GM12878 (cell line): ENCODE results near the gene MRM3. TPM values are rescaled to one million over a fixed set of nuclear protein-coding genes. Genes with fewer than 3 reads are reported as not detected.

ENCODE experiments used
- BACH1 ChIP-seq: fragments of 450-650 bp; IDR thresholded peaks from 2 replicates; pipeline ENCODE4 v1.6.1; 2017; ENCODE audit warnings: mild to moderate bottlenecking, borderline replicate concordance
- CEBPB ChIP-seq, 2 experiments: fragments of 150-350 bp in 1 of 2; IDR thresholded peaks; 2 replicates each; pipeline ENCODE4 v1.6.1; 2012 to 2014; ENCODE audit warnings: low read depth in 2 of 2, low read length in 2 of 2, borderline replicate concordance in 1 of 2, inconsistent platforms in 1 of 2
- CHD2 ChIP-seq: IDR thresholded peaks from 2 replicates; pipeline ENCODE4 v1.6.1; 2011; ENCODE audit warnings: low read depth, low read length, improper control_type of control experiment, borderline replicate concordance
- DPF2 ChIP-seq: fragments of 450-650 bp; IDR thresholded peaks from 2 replicates; pipeline ENCODE4 v1.6.1; 2017; ENCODE audit warnings: mild to moderate bottlenecking
- EP300 ChIP-seq, 2 experiments: fragments of 150-350 bp in 1 of 2; IDR thresholded peaks; 2 replicates each; pipeline ENCODE4 v1.6.1; 2011 to 2012; ENCODE audit warnings: low read depth in 2 of 2, low read length in 2 of 2, borderline replicate concordance in 1 of 2, improper control_type of control experiment in 1 of 2, inconsistent platforms in 1 of 2; ENCODE audit not compliant: control insufficient read depth in 1 of 2
- MLLT1 ChIP-seq: fragments of 450-650 bp; IDR thresholded peaks from 2 replicates; pipeline ENCODE4 v1.6.1; 2016; ENCODE audit warnings: mild to moderate bottlenecking
- POLR2A ChIP-seq: IDR thresholded peaks from 2 replicates; pipeline ENCODE4 v1.6.1; 2011; ENCODE audit warnings: low read depth, mild to moderate bottlenecking, low read length
- REST ChIP-seq: IDR thresholded peaks from 2 replicates; pipeline ENCODE4 v1.6.1; 2012; ENCODE audit warnings: mild to moderate bottlenecking, low read depth, low read length
- RFX5 ChIP-seq: IDR thresholded peaks from 2 replicates; pipeline ENCODE4 v1.6.1; 2011; ENCODE audit warnings: low read depth, low read length, improper control_type of control experiment
- SREBF1 ChIP-seq: IDR thresholded peaks from 2 replicates; pipeline ENCODE4 v1.6.1; 2012; ENCODE audit warnings: mild to moderate bottlenecking, low read length
- SUPT20H ChIP-seq: IDR thresholded peaks from 2 replicates; pipeline ENCODE4 v1.6.1; 2011; ENCODE audit warnings: low read depth, mild to moderate bottlenecking, low read length, moderate library complexity, borderline replicate concordance; ENCODE audit not compliant: control insufficient read depth
- TCF3 ChIP-seq: IDR thresholded peaks from 2 replicates; pipeline ENCODE4 v1.6.1; 2012; ENCODE audit warnings: low read depth, mild to moderate bottlenecking, low read length, borderline replicate concordance; ENCODE audit not compliant: insufficient read depth
- polyA plus RNA-seq, 11 experiments: library from polyadenylated mRNA; depleted of rRNA in 4 of 11; unstranded in 6 of 11; stranded (reverse) in 5 of 11; fragments of >200 nt; fragmentation: Nextera tagmentation in 4 of 11; fragmentation: Illumina TruSeq in 1 of 11; extraction: Ambion mirVana in 4 of 11; extraction: Trizol in 1 of 11; gene quantifications; 1 replicate in 1 of 11; 2 replicates in 10 of 11; pipeline versions ENCODE4 v1.2.1 to v1.2.3, GENCODE V29; 2011 to 2016; ENCODE audit warnings: inconsistent platforms in 2 of 11, missing spikeins in 2 of 11, low read depth in 1 of 11
- total RNA-seq, 4 experiments: library from RNA; depleted of rRNA in 3 of 4; stranded (reverse); fragments of >200 nt in 3 of 4; fragmentation: Illumina TruSeq in 1 of 4; extraction: Trizol in 1 of 4; gene quantifications; 2 replicates each; pipeline versions ENCODE4 v1.2.1 to v1.2.3, GENCODE V29; 2013 to 2021
- TF ChIP-seq, protein P1 (sequence below): IDR thresholded peaks from 2 replicates; pipeline ENCODE4 v1.6.1; 2011; ENCODE audit warnings: low read depth, mild to moderate bottlenecking, low read length, moderate library complexity, borderline replicate concordance; ENCODE audit errors: extremely low read depth
- TF ChIP-seq, protein P2 (sequence below): IDR thresholded peaks from 2 replicates; pipeline ENCODE4 v1.6.1; 2011; ENCODE audit warnings: mild to moderate bottlenecking, low read depth, low read length, moderate library complexity; ENCODE audit not compliant: insufficient replicate concordance
- TF ChIP-seq, protein P3 (sequence below): IDR thresholded peaks from 2 replicates; pipeline ENCODE4 v1.6.1; 2011; ENCODE audit warnings: borderline replicate concordance, low read depth, mild to moderate bottlenecking, moderate library complexity, low read length; ENCODE audit not compliant: insufficient read depth, poor library complexity, severe bottlenecking
- TF ChIP-seq, protein P4 (sequence below): fragments of 450-650 bp; IDR thresholded peaks from 2 replicates; pipeline ENCODE4 v1.6.1; 2017; ENCODE audit warnings: mild to moderate bottlenecking, moderate library complexity

MRM3 gene
- total and polyA plus RNA-seq, 10 of the 15 experiments (the other 5 are each of a cell fraction or from before 2014, with no cell fraction given): 2.3 to 48.9 (median 26.6) TPM

GRCh38 chr17:812638-813204 is 30.6 kb downstream of the MRM3 start (continued):
- TF ChIP-seq, protein P1, sequence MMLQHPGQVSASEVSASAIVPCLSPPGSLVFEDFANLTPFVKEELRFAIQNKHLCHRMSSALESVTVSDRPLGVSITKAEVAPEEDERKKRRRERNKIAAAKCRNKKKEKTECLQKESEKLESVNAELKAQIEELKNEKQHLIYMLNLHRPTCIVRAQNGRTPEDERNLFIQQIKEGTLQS: no peak
- no peak for TF ChIP-seq SUPT20H
- no peak for TF ChIP-seq RFX5
- TF ChIP-seq, protein P2, sequence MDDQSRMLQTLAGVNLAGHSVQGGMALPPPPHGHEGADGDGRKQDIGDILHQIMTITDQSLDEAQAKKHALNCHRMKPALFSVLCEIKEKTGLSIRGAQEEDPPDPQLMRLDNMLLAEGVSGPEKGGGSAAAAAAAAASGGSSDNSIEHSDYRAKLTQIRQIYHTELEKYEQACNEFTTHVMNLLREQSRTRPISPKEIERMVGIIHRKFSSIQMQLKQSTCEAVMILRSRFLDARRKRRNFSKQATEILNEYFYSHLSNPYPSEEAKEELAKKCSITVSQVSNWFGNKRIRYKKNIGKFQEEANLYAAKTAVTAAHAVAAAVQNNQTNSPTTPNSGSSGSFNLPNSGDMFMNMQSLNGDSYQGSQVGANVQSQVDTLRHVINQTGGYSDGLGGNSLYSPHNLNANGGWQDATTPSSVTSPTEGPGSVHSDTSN: peak; percentile 6
- TF ChIP-seq, protein P3, sequence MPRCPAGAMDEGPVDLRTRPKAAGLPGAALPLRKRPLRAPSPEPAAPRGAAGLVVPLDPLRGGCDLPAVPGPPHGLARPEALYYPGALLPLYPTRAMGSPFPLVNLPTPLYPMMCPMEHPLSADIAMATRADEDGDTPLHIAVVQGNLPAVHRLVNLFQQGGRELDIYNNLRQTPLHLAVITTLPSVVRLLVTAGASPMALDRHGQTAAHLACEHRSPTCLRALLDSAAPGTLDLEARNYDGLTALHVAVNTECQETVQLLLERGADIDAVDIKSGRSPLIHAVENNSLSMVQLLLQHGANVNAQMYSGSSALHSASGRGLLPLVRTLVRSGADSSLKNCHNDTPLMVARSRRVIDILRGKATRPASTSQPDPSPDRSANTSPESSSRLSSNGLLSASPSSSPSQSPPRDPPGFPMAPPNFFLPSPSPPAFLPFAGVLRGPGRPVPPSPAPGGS: peak; percentile 89
- TF ChIP-seq SREBF1: no peak
- TF ChIP-seq CHD2: no peak
- TF ChIP-seq BACH1: no peak
- TF ChIP-seq TCF3: 0 out of 2 replicates have a peak, but pooled peaks have one; percentile 12
- TF ChIP-seq, protein P4, sequence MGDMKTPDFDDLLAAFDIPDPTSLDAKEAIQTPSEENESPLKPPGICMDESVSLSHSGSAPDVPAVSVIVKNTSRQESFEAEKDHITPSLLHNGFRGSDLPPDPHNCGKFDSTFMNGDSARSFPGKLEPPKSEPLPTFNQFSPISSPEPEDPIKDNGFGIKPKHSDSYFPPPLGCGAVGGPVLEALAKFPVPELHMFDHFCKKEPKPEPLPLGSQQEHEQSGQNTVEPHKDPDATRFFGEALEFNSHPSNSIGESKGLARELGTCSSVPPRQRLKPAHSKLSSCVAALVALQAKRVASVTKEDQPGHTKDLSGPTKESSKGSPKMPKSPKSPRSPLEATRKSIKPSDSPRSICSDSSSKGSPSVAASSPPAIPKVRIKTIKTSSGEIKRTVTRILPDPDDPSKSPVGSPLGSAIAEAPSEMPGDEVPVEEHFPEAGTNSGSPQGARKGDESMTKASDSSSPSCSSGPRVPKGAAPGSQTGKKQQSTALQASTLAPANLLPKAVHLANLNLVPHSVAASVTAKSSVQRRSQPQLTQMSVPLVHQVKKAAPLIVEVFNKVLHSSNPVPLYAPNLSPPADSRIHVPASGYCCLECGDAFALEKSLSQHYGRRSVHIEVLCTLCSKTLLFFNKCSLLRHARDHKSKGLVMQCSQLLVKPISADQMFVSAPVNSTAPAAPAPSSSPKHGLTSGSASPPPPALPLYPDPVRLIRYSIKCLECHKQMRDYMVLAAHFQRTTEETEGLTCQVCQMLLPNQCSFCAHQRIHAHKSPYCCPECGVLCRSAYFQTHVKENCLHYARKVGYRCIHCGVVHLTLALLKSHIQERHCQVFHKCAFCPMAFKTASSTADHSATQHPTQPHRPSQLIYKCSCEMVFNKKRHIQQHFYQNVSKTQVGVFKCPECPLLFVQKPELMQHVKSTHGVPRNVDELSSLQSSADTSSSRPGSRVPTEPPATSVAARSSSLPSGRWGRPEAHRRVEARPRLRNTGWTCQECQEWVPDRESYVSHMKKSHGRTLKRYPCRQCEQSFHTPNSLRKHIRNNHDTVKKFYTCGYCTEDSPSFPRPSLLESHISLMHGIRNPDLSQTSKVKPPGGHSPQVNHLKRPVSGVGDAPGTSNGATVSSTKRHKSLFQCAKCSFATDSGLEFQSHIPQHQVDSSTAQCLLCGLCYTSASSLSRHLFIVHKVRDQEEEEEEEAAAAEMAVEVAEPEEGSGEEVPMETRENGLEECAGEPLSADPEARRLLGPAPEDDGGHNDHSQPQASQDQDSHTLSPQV: no peak
- TF ChIP-seq DPF2: no peak
- no peak for TF ChIP-seq EP300 (IDR thresholded peaks at IDR 0.05; ENCODE audit: borderline replicate concordance in 1 of 2, control insufficient read depth in 1 of 2, low read depth in 2 of 2, low read length in 2 of 2)
- no peak for TF ChIP-seq MLLT1
- TF ChIP-seq CEBPB (IDR thresholded peaks at IDR 0.05; ENCODE audit: borderline replicate concordance in 1 of 2, low read depth in 2 of 2, low read length in 2 of 2): no peak
- TF ChIP-seq REST: no peak
- TF ChIP-seq POLR2A: no peak
